Stimulated activated CD4-positive, alpha-beta T cell treated with anti-CD3 and anti-CD28 coated beads, TNF-alpha, amount 100 ng/mL, for 48 hours (primary cell): ENCODE data around the gene APCS.

Experiments used
- DNase-seq, 3 donors: peaks; one replicate each; pipeline ENCODE4 v3.0.0-alpha.2; 2020; ENCODE audit warnings: low read depth in 3 of 3

The APCS gene, protein sequence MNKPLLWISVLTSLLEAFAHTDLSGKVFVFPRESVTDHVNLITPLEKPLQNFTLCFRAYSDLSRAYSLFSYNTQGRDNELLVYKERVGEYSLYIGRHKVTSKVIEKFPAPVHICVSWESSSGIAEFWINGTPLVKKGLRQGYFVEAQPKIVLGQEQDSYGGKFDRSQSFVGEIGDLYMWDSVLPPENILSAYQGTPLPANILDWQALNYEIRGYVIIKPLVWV

DNA sequence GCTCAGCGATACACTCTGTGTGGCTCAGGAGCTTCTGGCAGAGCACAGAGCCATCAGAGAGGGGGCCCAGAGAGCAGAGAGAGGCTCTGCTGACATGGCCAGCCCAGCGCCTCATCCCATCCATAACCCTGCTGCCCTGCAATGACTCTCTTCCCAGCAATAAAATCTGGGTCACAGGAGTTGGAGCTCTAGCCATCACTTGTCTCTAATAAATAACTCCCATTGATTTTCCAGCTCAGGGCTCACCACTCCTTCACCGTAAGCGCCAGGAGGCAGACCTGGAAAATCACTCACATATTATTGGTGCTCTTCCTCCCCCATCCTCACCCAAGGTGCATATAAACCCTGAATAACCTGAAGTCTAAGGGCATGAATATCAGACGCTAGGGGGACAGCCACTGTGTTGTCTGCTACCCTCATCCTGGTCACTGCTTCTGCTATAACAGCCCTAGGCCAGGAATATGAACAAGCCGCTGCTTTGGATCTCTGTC, at the start of gene APCS:
Gene APCS, plus strand, starts transcription at position 366 of the 491 bp plus-strand sequence. Its CDS starts 96 bp downstream, at position 462.
- no peak for DNase-seq

- no peak for DNase-seq
Observed at GRCh38 chr1:159548126-159548525, 39.5 kb upstream of the APCS start.

- no peak for DNase-seq
Observed at GRCh38 chr1:159554261-159554660, 33.4 kb upstream of the APCS start.

- DNase-seq, result no peak
Observed at GRCh38 chr1:159554696-159555095, 32.9 kb upstream of the APCS start.

GRCh38 chr1:159556931-159557369, 30.7 kb upstream of the APCS start:
- DNase-seq, result no peak

DNA sequence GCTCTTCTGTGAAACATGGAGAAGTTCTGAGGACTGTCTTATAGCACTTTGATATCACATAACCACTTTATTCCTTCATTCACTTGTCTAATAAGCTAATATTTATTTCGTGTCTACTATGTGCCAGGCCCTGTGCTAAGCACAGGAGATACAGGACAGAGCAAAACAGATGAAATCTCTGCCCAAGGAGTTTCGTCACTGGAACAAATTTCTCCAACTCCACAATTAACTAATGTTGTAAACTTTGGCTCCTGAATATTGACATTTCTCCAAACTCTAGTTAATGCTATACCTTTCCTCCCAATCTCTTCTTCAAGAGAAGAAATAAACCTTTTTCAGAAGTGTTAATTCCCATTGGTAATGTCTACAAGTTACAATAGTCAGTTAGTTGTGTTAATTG, 27.0 kb upstream of the APCS start:
- DNase-seq, result no peak

- no peak for DNase-seq
Observed at GRCh38 chr1:159561497-159561896, 26.1 kb upstream of the APCS start.

DNA sequence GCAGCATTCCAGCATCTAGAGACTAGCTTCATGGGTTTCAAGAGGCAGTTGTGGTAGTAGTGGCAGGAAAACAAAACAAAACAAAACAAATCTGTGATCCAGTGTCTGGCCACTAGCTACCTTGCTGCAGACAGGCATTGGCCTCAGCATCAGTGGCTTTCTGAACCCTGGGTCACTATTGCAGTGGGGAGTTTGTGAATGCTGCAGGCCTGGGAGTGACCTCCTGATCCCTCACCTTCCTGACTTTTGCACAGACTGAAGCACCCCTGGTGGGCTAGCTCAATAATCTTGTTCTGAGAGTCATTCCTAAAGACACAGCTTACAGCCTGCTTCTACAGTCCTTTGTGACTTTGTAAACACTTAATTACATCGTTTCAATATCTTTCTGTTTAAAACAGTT, 24.9 kb upstream of the APCS start:
- DNase-seq, result no peak

- no peak for DNase-seq
Observed at GRCh38 chr1:159577446-159577845, 10.2 kb upstream of the APCS start.

GRCh38 chr1:159580340-159580739, 7.3 kb upstream of the APCS start:
- DNase-seq, result no peak

GRCh38 chr1:159581422-159581821, 6.2 kb upstream of the APCS start:
- DNase-seq, result no peak

GRCh38 chr1:159584536-159584935, 3.1 kb upstream of the APCS start:
- no peak for DNase-seq

DNA sequence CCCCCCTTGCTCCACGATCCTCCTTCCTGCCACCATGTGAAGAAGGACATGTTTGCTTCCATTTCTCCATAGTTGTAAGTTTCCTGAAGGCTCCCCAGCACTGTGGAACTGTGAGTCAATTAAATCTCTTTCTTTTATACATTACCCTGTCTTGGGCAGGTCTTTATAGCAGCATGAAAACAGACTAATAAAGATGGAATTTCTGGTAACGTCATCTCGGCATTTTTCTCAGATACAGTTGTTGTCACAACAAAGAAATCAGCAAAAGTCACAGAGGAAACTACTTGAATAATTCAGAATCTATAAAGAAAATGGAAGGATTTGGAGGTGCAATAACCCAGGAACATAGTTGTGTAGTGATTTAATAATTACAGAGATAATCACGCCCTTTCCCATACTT, 4.4 kb downstream of the APCS start:
- DNase-seq, result no peak

DNA sequence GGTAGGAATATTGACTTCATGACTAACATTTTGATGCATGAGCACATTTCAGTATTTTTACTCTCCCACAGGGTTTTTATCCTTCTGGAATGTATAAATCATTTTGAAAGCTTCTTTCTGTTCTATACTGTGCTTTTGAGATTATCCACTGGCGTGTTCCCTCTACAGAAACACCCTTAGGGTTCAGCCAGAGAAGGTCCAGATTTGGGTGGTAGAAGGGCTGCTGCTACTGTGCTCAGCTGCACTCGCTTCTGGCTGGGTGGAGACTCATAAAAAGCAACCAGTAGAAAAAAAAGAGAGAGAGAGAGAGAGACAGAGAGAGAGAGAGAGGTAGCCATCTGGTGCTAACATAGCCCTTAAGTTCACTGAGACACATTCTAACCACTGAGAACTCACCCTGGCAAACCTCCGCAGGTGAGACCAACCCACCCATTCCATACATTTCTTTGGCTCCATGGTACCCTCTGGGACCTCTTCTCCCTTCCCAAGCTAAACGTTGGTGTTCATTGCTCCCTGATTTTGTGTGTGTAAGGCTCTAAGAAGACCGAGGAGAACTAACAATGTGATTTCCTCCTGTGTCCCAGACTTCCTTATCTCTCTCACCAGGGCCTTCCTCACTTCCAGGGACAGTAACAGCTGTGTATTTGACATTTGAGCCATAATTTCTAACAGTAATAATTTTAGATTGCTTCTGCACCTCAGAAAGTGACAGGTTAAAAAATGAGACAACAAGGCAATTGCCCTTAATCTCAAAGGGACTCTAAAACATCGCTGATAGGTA, 7.2 kb downstream of the APCS start:
- DNase-seq, result no peak

- DNase-seq, result no peak
Observed at GRCh38 chr1:159598196-159598595, 10.6 kb downstream of the APCS start.

GRCh38 chr1:159600894-159601293, 13.3 kb downstream of the APCS start:
- DNase-seq, result no peak

DNA sequence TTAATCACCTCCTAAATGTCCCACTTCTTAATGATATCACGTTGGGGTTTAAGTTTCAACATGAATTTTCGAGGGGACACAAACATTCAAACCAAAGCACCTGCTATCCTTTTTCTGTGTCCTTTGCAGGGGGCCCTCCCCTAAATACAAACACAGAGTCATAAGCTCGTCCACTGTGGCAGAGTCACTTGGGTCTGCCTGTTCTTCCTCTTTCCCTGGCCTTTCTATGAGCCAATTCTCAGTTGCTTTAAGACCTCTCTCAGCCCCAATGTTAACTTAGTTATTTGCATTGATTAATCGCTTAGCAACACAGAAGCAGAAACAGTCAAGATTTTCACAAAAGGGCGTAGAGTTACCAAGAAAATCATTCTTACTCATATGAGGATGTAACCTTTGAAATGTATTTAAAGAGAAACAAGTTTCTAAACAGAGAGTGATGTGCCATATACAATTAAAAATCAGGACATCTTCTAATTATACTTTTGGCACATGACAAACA, 14.9 kb downstream of the APCS start:
- DNase-seq, result no peak

GRCh38 chr1:159612211-159612885, 24.7 kb downstream of the APCS start:
- DNase-seq, result no peak

GRCh38 chr1:159632922-159633321, 45.3 kb downstream of the APCS start:
- DNase-seq, result no peak
